Measurements from ENCODE around the gene LSM2.

DNA sequence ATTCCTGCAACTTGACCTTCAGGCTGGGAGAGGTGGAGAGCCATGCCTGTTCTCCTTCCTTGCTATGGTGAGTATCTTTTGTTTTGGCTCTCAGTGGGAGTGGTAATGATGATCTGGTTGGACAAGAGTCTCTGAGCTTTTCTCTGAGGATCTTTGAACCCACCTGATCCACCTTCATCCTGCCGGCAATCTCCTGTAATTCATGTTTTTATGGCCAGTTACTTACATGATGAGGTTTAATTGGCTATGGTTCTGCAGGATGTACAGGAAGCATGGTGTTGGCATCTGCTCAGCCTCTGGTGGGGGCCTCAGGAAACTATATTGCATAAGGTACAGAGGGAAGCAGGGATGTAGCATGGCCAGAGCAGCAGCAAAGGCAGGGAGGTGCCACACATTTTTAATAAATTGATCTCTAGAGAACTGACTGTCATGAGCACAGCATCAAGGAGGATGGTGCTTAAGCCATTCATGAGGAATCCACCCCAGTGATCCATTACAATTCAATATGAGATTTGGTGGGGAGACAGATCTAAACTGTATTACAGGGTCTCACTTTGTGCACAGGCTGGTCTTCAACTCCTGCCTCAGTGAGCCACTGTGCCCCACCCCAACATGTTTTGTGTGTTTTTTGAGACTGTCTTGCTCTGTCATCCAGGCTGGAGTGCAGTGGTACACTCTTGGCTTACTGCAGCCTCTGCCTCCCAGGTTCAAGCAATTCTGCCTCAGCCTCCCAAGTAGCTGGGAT lies 30.8 kb upstream of the LSM2 start:
- TF ChIP-seq CTCF (IDR thresholded peaks at IDR 0.05 in 4 of 5, conservative IDR thresholded peaks at IDR 0.05 in 1 of 5) (no peak), POLR2A (IDR thresholded peaks at IDR 0.05) (no peak)

Data from gastrocnemius medialis (tissue), 4 donors.